Measurements from ENCODE around the gene NUP93. TPM values are rescaled to one million over a fixed set of nuclear protein-coding genes. Genes with fewer than 3 reads are reported as not detected.

NUP93 gene
- polyA plus RNA-seq, 2 of the 4 experiments (the other 2 are of a cell fraction) = 87.3 to 91.4 TPM

DNA sequence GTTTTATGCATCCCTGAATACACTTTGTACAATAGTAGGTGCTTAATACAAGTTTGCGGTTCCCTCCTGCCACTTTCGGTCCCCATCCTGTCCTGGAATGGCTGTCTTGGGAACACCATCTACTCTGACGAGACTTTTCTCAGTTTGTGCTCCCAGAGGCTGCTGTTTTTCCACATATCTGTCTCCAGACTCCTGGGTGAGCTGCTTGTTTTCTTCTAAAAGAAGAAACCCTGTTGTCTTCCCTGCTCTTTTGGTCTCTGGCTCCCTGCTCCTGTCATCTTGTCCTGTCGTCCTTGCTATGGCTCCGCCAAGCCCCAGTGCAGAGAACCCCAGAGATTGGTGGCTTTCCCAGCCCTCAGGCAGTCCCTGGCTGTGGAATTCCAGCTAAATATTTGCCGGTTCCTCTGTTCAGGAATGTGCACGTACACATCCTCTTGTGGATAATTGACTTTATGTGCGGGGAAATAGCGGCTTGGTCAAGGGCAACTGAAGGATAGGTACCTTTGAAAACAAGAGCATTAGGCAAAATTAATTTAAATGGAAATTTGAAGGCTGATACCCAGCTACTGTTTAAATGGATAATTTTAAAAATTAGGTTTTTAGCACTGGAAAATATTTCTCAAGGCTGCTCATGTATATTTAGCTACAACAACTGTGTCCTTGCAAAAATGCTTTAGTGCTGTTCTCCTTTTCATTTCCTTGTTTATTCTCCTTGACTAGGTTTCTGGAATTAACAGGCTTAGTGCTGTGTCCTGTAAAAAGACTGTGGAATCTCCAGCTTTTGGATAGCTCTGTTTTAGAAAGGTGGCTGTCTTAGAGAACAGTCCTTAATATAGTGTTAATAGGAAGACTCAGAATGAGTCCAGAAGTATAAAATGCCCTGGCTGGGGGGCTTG is 84.9 kb downstream of the NUP93 start (continued):
- TF ChIP-seq ELK1 (IDR thresholded peaks at IDR 0.05; ENCODE audit: low read depth, low read length) = no peak
- no peak for TF ChIP-seq RAD21 (conservative IDR thresholded peaks at IDR 0.05 in 1 of 2, IDR thresholded peaks at IDR 0.05 in 1 of 2)
- no peak for TF ChIP-seq CEBPB (IDR thresholded peaks at IDR 0.05)
- TF ChIP-seq JUNB (IDR thresholded peaks at IDR 0.05) = no peak

DNA sequence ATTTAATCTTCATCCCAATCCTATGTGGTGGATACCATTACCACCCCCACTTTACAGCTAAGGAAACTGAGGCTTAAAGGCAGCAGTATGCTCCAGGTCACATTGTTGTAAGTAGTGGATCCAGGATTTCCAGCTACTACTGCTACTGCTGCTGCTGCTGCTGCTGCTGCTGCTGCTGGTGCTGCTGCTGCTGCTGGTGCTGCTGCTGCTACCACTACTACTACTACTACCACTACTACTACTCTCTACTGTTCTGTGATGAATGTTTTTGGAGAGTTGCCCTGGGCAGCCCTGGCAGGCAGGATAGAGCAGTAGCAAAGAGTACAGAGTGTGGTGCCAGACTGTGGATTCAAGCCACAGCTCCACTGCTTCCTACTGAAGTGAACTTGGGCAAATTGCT is 85.8 kb downstream of the NUP93 start:
- TF ChIP-seq TP53 (CRISPR knock-in tag; IDR thresholded peaks at IDR 0.05) = no peak
- TF ChIP-seq BHLHE40 (IDR thresholded peaks at IDR 0.05; ENCODE audit: low read depth, low read length) = no peak
- TF ChIP-seq ZC3H11A (IDR thresholded peaks at IDR 0.05) = no peak
- no peak for TF ChIP-seq MAFK (IDR thresholded peaks at IDR 0.05; ENCODE audit: partially characterized antibody)
- ChIA-PET POLR2A (interaction anchor here (1.4 kb wide), 1 partner anchor 116 kb away, joined by 5 read pairs; the partner anchor contains the start of gene HERPUD1), CTCF (interaction anchor here (1.0 to 8.0 kb wide), 8 partner anchors 8 to 135 kb away, joined by 3 to 55 read pairs (median 7); no protein-coding TSS in a partner anchor)
- no peak for FAIRE-seq
- no peak overlapping the region for H3K4me3 ChIP-seq
- H3K4me1 ChIP-seq = peaks cover 68% of the 10 kb centered on the region
- peak overlapping the region; percentile 83 for H3K4me2 ChIP-seq
- no peak for DNase-seq (ENCODE audit: low read depth in 1 of 2, low spot score in 1 of 2)
- H3K9me3 ChIP-seq = no peaks in the 10 kb centered on the region
- ATAC-seq = no peak
- peak overlapping the region; percentile 86 to 87 for H3K27ac ChIP-seq

DNA sequence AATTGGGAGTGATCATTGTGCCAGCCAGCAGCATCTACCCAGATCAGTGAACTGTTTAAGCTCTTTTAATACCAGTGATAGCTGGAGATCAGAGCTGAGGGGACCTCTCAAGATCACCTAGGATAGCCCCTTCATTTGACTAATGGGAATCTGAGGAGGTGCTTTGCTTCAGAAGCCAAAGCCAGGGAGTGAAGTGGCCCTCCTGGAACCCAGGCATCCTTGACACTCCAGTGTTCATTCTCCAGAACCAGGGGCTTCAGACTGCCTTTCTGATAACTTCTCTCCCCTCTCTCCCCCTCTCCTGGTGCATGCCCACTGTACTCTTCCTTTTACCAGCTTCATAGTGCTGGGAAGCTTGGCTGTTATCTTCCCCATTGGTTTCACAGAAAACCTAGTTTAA is 87.1 kb downstream of the NUP93 start:
- H3K4me1 ChIP-seq = peaks cover 54% of the 10 kb centered on the region
- DNase-seq (ENCODE audit: low read depth in 1 of 2, low spot score in 1 of 2) (no peak), ATAC-seq (no peak), FAIRE-seq (no peak)
- TF ChIP-seq JUN (IDR thresholded peaks at IDR 0.05) (no peak), POLR2AphosphoS2 (conservative IDR thresholded peaks at IDR 0.05; ENCODE audit: low read length) (no peak), ZC3H11A (IDR thresholded peaks at IDR 0.05) (no peak), RARB (CRISPR knock-in tag; IDR thresholded peaks at IDR 0.05) (no peak), CHD2 (IDR thresholded peaks at IDR 0.05; ENCODE audit: low read length, partially characterized antibody) (no peak), ESRRA (IDR thresholded peaks at IDR 0.05; ENCODE audit: borderline replicate concordance, low read length) (no peak)
- H3K4me2 ChIP-seq = no peak overlapping the region
- POLR2A ChIA-PET = no interaction called here
- CTCF ChIA-PET = interaction anchor here (0.7 to 8.0 kb wide), 9 partner anchors 10 to 134 kb away, joined by 3 to 55 read pairs (median 4); no protein-coding TSS in a partner anchor
- H3K9me3 ChIP-seq = no peaks in the 10 kb centered on the region
- H3K27ac ChIP-seq = peak overlapping the region in 1 of 2 experiments; percentile 56; a peak in 3 of 6 replicates
- H3K4me3 ChIP-seq = no peak overlapping the region

DNA sequence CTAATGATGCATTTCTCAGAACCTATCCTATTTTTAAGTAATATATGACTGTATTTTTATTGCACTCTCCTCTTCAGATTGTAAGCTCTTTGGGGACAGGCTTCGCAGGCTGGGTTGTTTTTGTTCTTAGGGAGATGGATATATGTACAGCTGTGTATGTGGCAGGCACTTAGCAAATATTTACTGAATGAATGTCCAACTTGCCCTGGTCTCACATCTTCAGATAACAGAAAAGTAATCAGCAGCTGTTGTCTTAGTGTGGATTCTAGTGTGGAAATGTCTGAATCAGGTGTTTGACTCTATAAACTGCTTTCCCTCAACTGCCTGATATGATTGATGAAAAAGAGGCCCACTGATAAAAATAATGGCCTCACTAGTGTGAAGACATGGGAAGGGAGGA is 88.0 kb downstream of the NUP93 start:
- Histone ChIP-seq H3K4me3 (no peak overlapping the region), H3K4me1 (peaks cover 46% of the 10 kb centered on the region), H3K4me2 (no peak overlapping the region), H3K27ac (peak overlapping the region in 1 of 2 experiments; percentile 32; a peak in 1 of 6 replicates), H3K9me3 (no peaks in the 10 kb centered on the region)
- FAIRE-seq (no peak), ATAC-seq (no peak), DNase-seq (ENCODE audit: low read depth in 1 of 2, low spot score in 1 of 2) (no peak)
- TF ChIP-seq GATA3 (IDR thresholded peaks at IDR 0.05; ENCODE audit: borderline replicate concordance) (no peak), FOXS1 (CRISPR knock-in tag; IDR thresholded peaks at IDR 0.05) (no peak), RFX5 (IDR thresholded peaks at IDR 0.05) (no peak), RARB (CRISPR knock-in tag; IDR thresholded peaks at IDR 0.05) (no peak)
- TF ChIP-seq, protein P1, sequence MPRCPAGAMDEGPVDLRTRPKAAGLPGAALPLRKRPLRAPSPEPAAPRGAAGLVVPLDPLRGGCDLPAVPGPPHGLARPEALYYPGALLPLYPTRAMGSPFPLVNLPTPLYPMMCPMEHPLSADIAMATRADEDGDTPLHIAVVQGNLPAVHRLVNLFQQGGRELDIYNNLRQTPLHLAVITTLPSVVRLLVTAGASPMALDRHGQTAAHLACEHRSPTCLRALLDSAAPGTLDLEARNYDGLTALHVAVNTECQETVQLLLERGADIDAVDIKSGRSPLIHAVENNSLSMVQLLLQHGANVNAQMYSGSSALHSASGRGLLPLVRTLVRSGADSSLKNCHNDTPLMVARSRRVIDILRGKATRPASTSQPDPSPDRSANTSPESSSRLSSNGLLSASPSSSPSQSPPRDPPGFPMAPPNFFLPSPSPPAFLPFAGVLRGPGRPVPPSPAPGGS (IDR thresholded peaks at IDR 0.05) = no peak
- ChIA-PET POLR2A (no interaction called here), CTCF (interaction anchor here (1.0 to 8.0 kb wide), 4 partner anchors 12 to 33 kb away, joined by 3 to 55 read pairs (median 10); no protein-coding TSS in a partner anchor)
- 55% methylated on average over 1 of the region's 1 CpG for WGBS (ENCODE audit: missing lambda C conversion rate)
